Measurements from ENCODE around the gene RECQL5.
"Not testable (repeated sequence)": the region's sequence is repeated elsewhere in the genome, so short reads cannot be mapped to it uniquely, and the experiment has no call there.

Gene RECQL5

GRCh38 chr17:75645889-75646637, 20.9 kb downstream of the RECQL5 start:
- DNase-seq, result no peak

DNA sequence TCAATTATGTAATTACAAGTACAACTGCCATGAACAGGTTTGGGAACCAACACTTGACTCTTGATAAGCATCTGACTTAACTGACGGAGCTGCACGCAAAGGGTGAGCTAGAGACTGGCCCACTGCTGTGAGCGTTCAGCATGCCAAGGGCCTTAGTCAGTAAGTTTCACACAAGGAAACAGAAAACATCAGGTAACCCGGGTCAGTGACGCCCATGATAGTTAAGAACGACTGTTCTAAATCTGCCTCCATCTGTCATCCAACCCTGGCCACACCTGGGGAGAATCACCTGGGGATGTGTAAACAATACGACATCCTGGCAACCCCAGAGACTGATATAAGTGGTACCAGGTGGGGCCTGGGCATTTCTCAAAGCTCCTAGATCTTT, 21.5 kb downstream of the RECQL5 start:
- DNase-seq, result no peak

GRCh38 chr17:75643643-75644017, 23.3 kb downstream of the RECQL5 start:
- no peak for DNase-seq

- DNase-seq, result no peak
These were observed 23.9 kb downstream of the RECQL5 start for GRCh38 chr17:75642784-75643642.

DNA sequence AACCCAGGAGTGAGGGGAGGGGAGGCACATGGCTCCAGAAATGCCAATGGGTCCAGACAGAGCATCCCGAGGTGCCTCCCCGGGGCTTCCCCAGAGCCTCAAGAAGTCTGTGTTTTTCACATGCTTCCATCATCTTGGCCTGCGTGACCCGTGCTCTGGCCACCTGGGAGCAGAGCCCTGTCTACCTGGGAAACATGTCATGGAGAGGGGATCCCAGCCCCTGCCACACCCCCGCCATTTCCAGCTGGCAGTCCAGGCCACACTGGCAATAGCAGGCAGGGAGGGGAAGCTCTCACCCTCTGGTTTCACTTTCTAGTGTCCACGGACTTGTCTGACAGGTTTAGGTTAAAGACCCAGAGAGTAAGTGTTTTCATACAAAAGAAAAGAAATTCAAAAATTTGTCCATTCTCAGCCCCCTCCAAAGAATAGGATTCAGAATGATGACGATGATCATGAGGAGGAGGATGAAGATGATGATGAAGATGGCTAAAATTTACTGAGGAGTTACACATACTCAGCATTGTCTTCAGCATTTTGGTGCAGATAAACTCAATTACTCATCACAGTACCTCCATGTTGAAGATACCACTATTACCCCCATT, 24.7 kb downstream of the RECQL5 start:
- no peak for DNase-seq

DNA sequence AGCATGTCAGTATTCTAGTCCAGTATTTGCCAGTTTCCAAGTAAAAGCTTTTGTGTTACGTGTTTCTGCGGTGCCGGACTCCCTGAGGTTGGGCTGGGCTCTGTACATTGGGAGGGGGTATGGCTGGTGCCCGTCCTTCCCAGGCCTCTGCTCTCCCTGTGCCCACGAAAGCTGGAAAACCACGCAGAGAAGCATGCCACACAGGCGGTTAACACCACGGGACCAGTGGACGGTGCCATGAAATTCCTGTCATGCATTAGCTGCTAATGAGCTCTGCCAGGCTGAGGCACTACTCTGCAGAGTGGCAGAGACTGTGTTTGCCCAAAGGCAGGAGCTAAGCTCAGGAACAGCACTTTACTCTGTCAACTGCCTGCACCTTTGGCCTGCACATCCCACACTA, 25.6 kb downstream of the RECQL5 start:
- DNase-seq, result no peak

DNA sequence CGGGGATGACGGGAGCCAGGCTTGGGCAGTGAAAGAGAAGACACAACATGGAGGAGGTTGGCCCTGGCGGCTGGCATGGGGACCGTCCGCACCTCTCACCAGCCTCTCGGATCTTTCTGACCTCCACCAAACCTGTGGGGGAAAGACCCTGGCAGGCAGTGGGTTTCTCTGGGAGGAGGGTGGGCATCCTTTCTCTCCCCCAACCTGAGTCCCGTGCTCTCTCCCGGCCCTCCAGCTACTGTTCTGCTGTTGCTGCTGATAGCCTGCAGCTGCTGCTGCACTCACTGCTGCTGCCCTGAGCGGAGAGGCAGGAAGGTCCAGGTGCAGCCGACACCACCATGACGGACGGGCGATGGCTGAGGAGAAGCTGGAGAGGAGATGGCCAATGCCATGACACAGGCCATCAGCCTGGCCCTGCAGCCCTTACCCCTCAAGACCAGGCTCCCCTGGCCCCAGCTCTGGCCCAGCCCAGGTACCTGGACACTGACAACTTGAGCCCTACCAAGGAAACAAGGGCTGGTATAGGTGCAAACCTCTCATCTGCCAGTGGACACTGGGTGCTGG, 26.3 kb downstream of the RECQL5 start:
- no peak for DNase-seq

- DNase-seq, result no peak
These were observed 27.0 kb downstream of the RECQL5 start for GRCh38 chr17:75639771-75640555.

- no peak for DNase-seq
These were observed 27.6 kb downstream of the RECQL5 start for GRCh38 chr17:75639327-75639726.

DNA sequence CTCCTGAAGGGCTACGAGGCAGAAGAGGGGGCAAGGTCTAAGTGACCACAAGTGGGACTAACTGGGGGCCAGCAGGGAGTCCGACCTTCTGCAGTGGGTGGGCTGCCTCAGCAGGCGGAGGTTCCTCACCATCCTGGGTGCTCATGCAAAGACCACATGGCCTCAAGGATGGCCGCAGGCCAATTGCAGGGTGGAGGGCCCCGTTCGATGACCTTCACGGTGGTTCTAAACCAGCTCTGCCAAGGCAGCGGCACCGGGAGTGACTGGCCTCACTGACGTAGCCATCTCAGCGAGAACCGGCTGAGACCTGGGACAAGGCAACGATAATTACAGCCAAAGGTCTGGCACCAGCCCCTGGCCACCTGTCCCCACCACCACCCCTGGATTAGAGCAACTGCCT, 28.1 kb downstream of the RECQL5 start:
- no peak for DNase-seq

GRCh38 chr17:75638039-75638438, 28.9 kb downstream of the RECQL5 start:
- DNase-seq, result not testable (repeated sequence)

DNA sequence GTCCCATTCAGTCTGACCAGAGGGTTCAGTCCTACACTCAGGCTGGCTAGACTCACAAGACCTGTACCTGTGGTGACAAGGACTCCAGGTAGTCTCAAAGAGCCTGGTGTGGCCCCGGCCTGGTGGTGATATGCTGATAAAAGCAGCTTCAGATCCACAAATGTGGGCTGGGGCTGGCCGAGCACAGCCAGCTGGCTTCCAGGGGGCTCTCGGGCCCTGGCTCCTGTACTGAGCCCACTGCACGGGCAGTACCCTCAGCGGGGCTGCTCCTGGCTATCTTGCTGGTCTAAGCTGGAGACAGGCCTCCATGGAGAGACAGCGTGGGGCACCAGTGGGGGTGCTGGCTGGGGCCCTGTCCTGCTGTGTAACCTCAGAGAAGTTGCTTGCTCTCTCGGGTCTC, 29.4 kb downstream of the RECQL5 start:
- DNase-seq, result no peak

- DNase-seq, result no peak
These were observed 29.8 kb downstream of the RECQL5 start for GRCh38 chr17:75637143-75637538.

- no peak for DNase-seq
These were observed 30.4 kb downstream of the RECQL5 start for GRCh38 chr17:75636381-75637142.

GRCh38 chr17:75635610-75636202, 31.2 kb downstream of the RECQL5 start:
- DNase-seq, result no peak

GRCh38 chr17:75634754-75635609, 32.0 kb downstream of the RECQL5 start:
- DNase-seq, result no peak

GRCh38 chr17:75634376-75634740, 32.6 kb downstream of the RECQL5 start:
- no peak for DNase-seq

GRCh38 chr17:75633486-75634375, 33.2 kb downstream of the RECQL5 start:
- peak; percentile 64 to 66 for DNase-seq

GRCh38 chr17:75632863-75633485, 34.0 kb downstream of the RECQL5 start, which contains the start of gene SMIM5:
TSS of gene SMIM5 (plus strand) at chr17:75633434. CDS start at chr17:75640202, 6,768 bp downstream.
- peak; percentile 88 to 90 for DNase-seq
